Left renal pelvis (tissue), 4 donors: Measurements from ENCODE around the gene ATP2A3. TPM values are rescaled to one million over a fixed set of nuclear protein-coding genes. Genes with fewer than 3 reads are reported as not detected.

Experiments used
- DNase-seq, 4 donors: peaks; one replicate each; pipeline ENCODE4 v3.0.0-alpha.2; 2013; ENCODE audit warnings: low read depth in 4 of 4, low spot score in 3 of 4
- polyA plus RNA-seq, 4 donors: library from polyadenylated mRNA; unstranded; fragments of 120-200 nt; gene quantifications; one replicate each; pipeline ENCODE4 v1.2.1, GENCODE V29; 2013; ENCODE audit not compliant: insufficient read length in 4 of 4

Gene ATP2A3
- polyA plus RNA-seq, 4 donors: 3.1 to 7.0 (median 4.5) TPM

GRCh38 chr17:3875317-3875716 is 88.9 kb downstream of the ATP2A3 start:
- DNase-seq: no peak

Other genes with a start within 250 kb of the ATP2A3 start
- gene HASPIN, start 240.5 kb downstream of the ATP2A3 start, polyA plus RNA-seq: 1 to 10 TPM; 2.6 to 3.4 (median 3.3) TPM
- gene ITGAE, start 163.2 kb downstream of the ATP2A3 start, polyA plus RNA-seq: 10 to 100 TPM; 33.6 to 42.1 (median 38.4) TPM
- 100 to 1,000 TPM in 1 of 4 donors, 10 to 100 TPM in 3; 64.4 to 117 (median 82.1) TPM for gene NCBP3, start 118.2 kb downstream of the ATP2A3 start, polyA plus RNA-seq
- gene CAMKK1, start 71.4 kb downstream of the ATP2A3 start, polyA plus RNA-seq: 1 to 10 TPM; 3.2 to 5.5 (median 3.9) TPM
- 1 to 10 TPM in 1 of 4 donors, under 1 TPM in 3; 0.56 to 2.0 (median 0.78) TPM for gene P2RX1, start 48.0 kb downstream of the ATP2A3 start, polyA plus RNA-seq
- 10 to 100 TPM; 18.2 to 26.7 (median 22.4) TPM for gene ZZEF1, start 178.6 kb upstream of the ATP2A3 start, polyA plus RNA-seq
- gene CYB5D2, start 178.8 kb upstream of the ATP2A3 start, polyA plus RNA-seq: 10 to 100 TPM; 15.7 to 31.7 (median 25.8) TPM